Epithelial cell of proximal tubule (primary cell): ENCODE data around the gene GPR15LG. TPM values are rescaled to one million over a fixed set of nuclear protein-coding genes. Genes with fewer than 3 reads are reported as not detected.

Experiments used
- DNase-seq: peaks from one replicate; pipeline ENCODE4 v3.0.0-alpha.2; 2011; ENCODE audit warnings: low read depth
- H3K4me3 ChIP-seq: 2 replicates; pipeline ENCODE4 v1.5.1; 2011; ENCODE audit warnings: low read depth, mild to moderate bottlenecking, low read length
- CTCF ChIP-seq: conservative IDR thresholded peaks from 2 replicates; pipeline ENCODE4 v1.5.1; 2012; ENCODE audit warnings: low read depth, mild to moderate bottlenecking, low read length
- total RNA-seq: library from RNA; depleted of rRNA; stranded (reverse); fragments of >200 nt; gene quantifications from 2 replicates; pipeline ENCODE4 v1.2.3, GENCODE V29; 2015

GPR15LG gene
- total RNA-seq, 1 donor from 2014 or later, result not detected

- H3K4me3 ChIP-seq, result no peak overlapping the region
- DNase-seq, result no peak
- no peak for TF ChIP-seq CTCF
These were observed 16.8 kb upstream of the GPR15LG start for GRCh38 chr10:84156768-84157167.

GRCh38 chr10:84158061-84158460, 15.5 kb upstream of the GPR15LG start:
- no peak for DNase-seq

GRCh38 chr10:84158550-84158949, 15.1 kb upstream of the GPR15LG start:
- no peak overlapping the region for H3K4me3 ChIP-seq
- no peak for DNase-seq
- TF ChIP-seq CTCF, result no peak

More at GRCh38 chr10:84158061-84158460, 15.5 kb upstream of the GPR15LG start:
- no peak for TF ChIP-seq CTCF
- no peak overlapping the region for H3K4me3 ChIP-seq

- H3K4me3 ChIP-seq, result peak overlapping the region; percentile 18
- TF ChIP-seq CTCF, result no peak
- DNase-seq, result no peak
These were observed 14.4 kb upstream of the GPR15LG start for GRCh38 chr10:84159076-84159685.

- no peak for DNase-seq
- peak; percentile 47 for TF ChIP-seq CTCF
- no peak overlapping the region for H3K4me3 ChIP-seq
These were observed 12.8 kb upstream of the GPR15LG start for GRCh38 chr10:84160663-84161362.

- no peak overlapping the region for H3K4me3 ChIP-seq
- no peak for TF ChIP-seq CTCF
- DNase-seq, result no peak
These were observed 9.6 kb upstream of the GPR15LG start for GRCh38 chr10:84163996-84164395.

GRCh38 chr10:84164442-84164841, 9.2 kb upstream of the GPR15LG start:
- no peak overlapping the region for H3K4me3 ChIP-seq
- no peak for TF ChIP-seq CTCF
- DNase-seq, result no peak
